ENCODE data around the gene PDCD1LG2. TPM values are rescaled to one million over a fixed set of nuclear protein-coding genes. Genes with fewer than 3 reads are reported as not detected.

Gene PDCD1LG2
- total and polyA plus RNA-seq, 2 of the 8 experiments (the other 6 are each of a cell fraction or from before 2014, with no cell fraction given) = not detected

DNA sequence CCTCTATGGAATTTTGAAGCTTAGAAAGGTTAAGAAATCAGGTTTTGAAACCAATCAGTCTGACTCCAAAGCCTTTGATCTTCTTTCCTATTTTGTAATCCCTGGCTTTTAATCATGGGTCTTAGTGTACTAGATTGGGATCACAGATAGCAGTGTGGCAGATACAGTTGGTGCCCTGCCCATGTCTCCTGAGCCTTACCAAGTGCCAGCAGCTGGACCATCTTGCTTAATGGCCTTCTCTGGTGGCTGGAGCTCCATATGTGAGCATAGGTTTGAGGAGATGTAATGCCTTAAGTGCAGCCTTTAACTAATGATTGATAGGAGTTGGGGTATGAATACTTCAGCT, 101.8 kb downstream of the PDCD1LG2 start:
- no peaks in the 10 kb centered on the region for H3K4me1 ChIP-seq (replicated peaks in 1 of 4; ENCODE audit: control insufficient read depth in 3 of 4, insufficient read depth in 4 of 4, low read length in 3 of 4)
- no peak overlapping the region for H3K9ac ChIP-seq (replicated peaks in 1 of 4; ENCODE audit: extremely low read depth in 1 of 4, low read depth in 3 of 4, low read length in 3 of 4)
- H2BK5ac ChIP-seq (ENCODE audit: low read depth, low read length) = no peak overlapping the region
- no peak for DNase-seq (ENCODE audit: low read depth in 1 of 2, low spot score in 2 of 2)
- H4K5ac ChIP-seq (ENCODE audit: insufficient read length, low read depth, low read length) = no peak overlapping the region
- no peaks in the 10 kb centered on the region for H3K79me1 ChIP-seq (ENCODE audit: low read depth, low read length)
- H3K18ac ChIP-seq (ENCODE audit: extremely low read depth, low read length) = no peak overlapping the region
- no peak overlapping the region for H3K4ac ChIP-seq (replicated peaks; ENCODE audit: insufficient read length, low read depth, low read length)
- no peaks in the 10 kb centered on the region for H3K79me2 ChIP-seq (ENCODE audit: control insufficient read depth in 1 of 2, insufficient read depth in 2 of 2, low read length in 2 of 2)
- no peaks in the 10 kb centered on the region for H4K20me1 ChIP-seq (replicated peaks in 1 of 2; ENCODE audit: control insufficient read depth in 1 of 2, insufficient read depth in 2 of 2, low read length in 2 of 2)
- H3K4me2 ChIP-seq (ENCODE audit: insufficient read depth in 1 of 2, low read depth in 2 of 2, low read length in 2 of 2) = no peak overlapping the region
- no peak overlapping the region for H3K27ac ChIP-seq (ENCODE audit: low read depth, low read length)
- H2AK5ac ChIP-seq (ENCODE audit: low read depth, low read length) = no peak overlapping the region
- ChIA-PET CTCF (ENCODE audit: partially characterized antibody) (interaction anchor here (0.6 to 1.1 kb wide), 4 partner anchors 11 to 23 kb away, joined by 3 to 7 read pairs (median 3); no protein-coding TSS in a partner anchor), POLR2A (ENCODE audit: partially characterized antibody) (no interaction called here)
- H2BK120ac ChIP-seq (replicated peaks; ENCODE audit: low read depth, low read length) = no peak overlapping the region
- no peak overlapping the region for H3K56ac ChIP-seq (replicated peaks; ENCODE audit: insufficient read length, low read depth, low read length)
- no peak overlapping the region for H4K8ac ChIP-seq (ENCODE audit: extremely low read depth, insufficient read depth, low read length)
- no peak overlapping the region for H2BK20ac ChIP-seq (ENCODE audit: low read length)
- no peaks in the 10 kb centered on the region for H3K23me2 ChIP-seq (ENCODE audit: low read depth, low read length)
- no peak overlapping the region for H3K14ac ChIP-seq (ENCODE audit: insufficient read length)
- H3K9me3 ChIP-seq (ENCODE audit: insufficient read depth in 2 of 2, low read depth in 1 of 2, low read length in 1 of 2) = no peaks in the 10 kb centered on the region
- no peak for FAIRE-seq
- H3K23ac ChIP-seq (ENCODE audit: insufficient read length) = no peak overlapping the region
- H3K27me3 ChIP-seq (replicated peaks in 1 of 4; ENCODE audit: control insufficient read depth in 3 of 4, extremely low read depth in 1 of 4, insufficient read depth in 3 of 4, low read length in 3 of 4) = no peaks in the 10 kb centered on the region
- no peak overlapping the region for H2BK12ac ChIP-seq (ENCODE audit: low read depth, low read length)
- no peak overlapping the region for H2AFZ ChIP-seq (ENCODE audit: low read length)
- H3K36me3 ChIP-seq (ENCODE audit: control insufficient read depth in 2 of 4, insufficient read depth in 4 of 4, low read length in 3 of 4) = no peaks in the 10 kb centered on the region
- H4K91ac ChIP-seq (replicated peaks; ENCODE audit: insufficient read length, low read length) = no peak overlapping the region
- TF ChIP-seq BACH1 (IDR thresholded peaks at IDR 0.05; ENCODE audit: low read length) = no peak
- TF ChIP-seq SP1 (IDR thresholded peaks at IDR 0.05; ENCODE audit: low read depth, low read length) = no peak
- TF ChIP-seq TAF1 (IDR thresholded peaks at IDR 0.05; ENCODE audit: low read depth, low read length) = no peak
- no peak for TF ChIP-seq CTBP2 (IDR thresholded peaks at IDR 0.05; ENCODE audit: borderline replicate concordance, insufficient read depth, insufficient read length, low read length)
- no peak for TF ChIP-seq SP2 (IDR thresholded peaks at IDR 0.05; ENCODE audit: low read length)
- no peak for TF ChIP-seq KDM5A (IDR thresholded peaks at IDR 0.05; ENCODE audit: low read length)
- no peak for TF ChIP-seq CBX5 (IDR thresholded peaks at IDR 0.05; ENCODE audit: low read depth, low read length)
- no peak for TF ChIP-seq NANOG (IDR thresholded peaks at IDR 0.05; ENCODE audit: insufficient read depth, low read depth, low read length, poor library complexity, severe bottlenecking)
- TF ChIP-seq NRF1 (IDR thresholded peaks at IDR 0.05; ENCODE audit: low read depth, low read length) = no peak
- TF ChIP-seq BCL11A (IDR thresholded peaks at IDR 0.05; ENCODE audit: low read depth in 2 of 2, low read length in 2 of 2) = no peak
- TF ChIP-seq SRF (IDR thresholded peaks at IDR 0.05; ENCODE audit: low read depth, low read length) = no peak
- no peak for TF ChIP-seq CBX8 (IDR thresholded peaks at IDR 0.05; ENCODE audit: borderline replicate concordance, low read depth, low read length)
- TF ChIP-seq, protein P1, sequence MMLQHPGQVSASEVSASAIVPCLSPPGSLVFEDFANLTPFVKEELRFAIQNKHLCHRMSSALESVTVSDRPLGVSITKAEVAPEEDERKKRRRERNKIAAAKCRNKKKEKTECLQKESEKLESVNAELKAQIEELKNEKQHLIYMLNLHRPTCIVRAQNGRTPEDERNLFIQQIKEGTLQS (IDR thresholded peaks at IDR 0.05; ENCODE audit: insufficient read depth, low read depth, low read length) = no peak
- TF ChIP-seq TCF12 (IDR thresholded peaks at IDR 0.05; ENCODE audit: low read depth, low read length) = no peak
- no peak for TF ChIP-seq CREB1 (IDR thresholded peaks at IDR 0.05)
- no peak for TF ChIP-seq GABPA (IDR thresholded peaks at IDR 0.05; ENCODE audit: borderline replicate concordance, insufficient read depth, low read length)
- TF ChIP-seq KDM1A (IDR thresholded peaks at IDR 0.05; ENCODE audit: borderline replicate concordance, low read length) = no peak
- H3K4me3 ChIP-seq (ENCODE audit: extremely low read depth in 1 of 4, insufficient read depth in 2 of 4, low read depth in 3 of 4, low read length in 4 of 4) = no peak overlapping the region
- H2BK15ac ChIP-seq (ENCODE audit: low read length) = no peak overlapping the region
